Stimulated activated CD4-positive, alpha-beta T cell treated with anti-CD3 and anti-CD28 coated beads, TNF-alpha, amount 100 ng/mL, for 1 hour (primary cell): Measurements from ENCODE around the gene DCTN3.
"Not testable (repeated sequence)": the region's sequence is repeated elsewhere in the genome, so short reads cannot be mapped to it uniquely, and the experiment has no call there.

Experiments used
- DNase-seq, 3 donors: peaks; one replicate each; pipeline ENCODE4 v3.0.0-alpha.2; 2020; ENCODE audit warnings: low read depth in 3 of 3, low spot score in 1 of 3

Gene DCTN3

DNA sequence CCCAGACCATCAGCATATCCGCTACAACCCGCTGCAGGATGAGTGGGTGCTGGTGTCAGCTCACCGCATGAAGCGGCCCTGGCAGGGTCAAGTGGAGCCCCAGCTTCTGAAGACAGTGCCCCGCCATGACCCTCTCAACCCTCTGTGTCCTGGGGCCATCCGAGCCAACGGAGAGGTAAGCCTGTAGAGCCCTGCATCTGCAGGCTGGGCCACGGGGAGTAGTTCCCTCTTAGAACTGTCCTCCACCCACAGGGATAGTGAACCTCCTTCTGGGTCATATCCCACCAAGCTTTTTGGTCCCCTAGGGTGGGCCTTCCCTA is 26.7 kb upstream of the DCTN3 start:
- DNase-seq: no peak

DNA sequence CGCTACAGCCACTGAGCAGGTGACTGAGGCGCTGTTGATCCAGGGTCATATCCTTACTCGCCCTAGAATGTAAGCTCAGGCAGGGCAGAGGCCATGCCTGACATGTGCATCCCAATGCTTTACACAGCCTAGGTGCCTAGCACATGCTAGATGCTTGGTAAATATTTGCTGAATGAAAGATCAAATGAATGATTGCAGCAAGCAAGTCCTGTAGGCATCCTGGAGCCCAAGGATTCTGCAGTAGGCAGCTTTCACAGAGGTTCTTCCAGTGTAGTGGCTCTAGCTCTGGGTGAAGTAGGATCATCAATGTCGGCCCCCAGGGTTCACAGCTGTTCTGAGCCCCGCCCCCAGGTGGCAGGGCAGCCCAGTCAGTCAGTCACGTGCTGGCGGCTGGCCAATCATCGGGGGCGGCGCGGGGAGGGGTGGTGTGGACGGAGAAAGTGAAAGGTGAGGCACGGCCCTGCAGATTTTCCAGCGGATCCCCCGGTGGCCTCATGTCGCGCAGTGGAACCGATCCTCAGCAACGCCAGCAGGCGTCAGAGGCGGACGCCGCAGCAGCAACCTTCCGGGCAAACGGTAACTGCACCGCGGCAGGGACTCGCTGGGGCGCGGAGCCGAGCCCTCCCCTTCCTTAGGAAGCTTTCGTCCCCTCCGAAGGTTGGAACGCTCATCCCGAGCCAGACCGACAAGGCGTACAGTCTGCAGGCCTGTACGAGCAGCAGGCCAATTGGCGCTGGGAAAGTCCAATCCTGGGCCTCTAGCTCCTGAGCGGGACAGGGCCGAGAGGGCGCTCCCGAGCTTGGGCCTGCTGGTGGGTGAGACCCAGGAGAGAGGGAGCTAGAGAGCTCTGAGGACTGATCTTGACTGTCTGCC is 26.2 kb upstream of the DCTN3 start, which contains the start of gene GALT:
Gene GALT (plus strand): TSS at position 465 of the 873 bp plus-strand sequence. CDS start 30 bp downstream, at position 495.
- DNase-seq: peak; percentile 92 to 98 (median 94)

- DNase-seq: no peak
Measured at GRCh38 chr9:34644766-34645314, 24.5 kb upstream of the DCTN3 start.

DNA sequence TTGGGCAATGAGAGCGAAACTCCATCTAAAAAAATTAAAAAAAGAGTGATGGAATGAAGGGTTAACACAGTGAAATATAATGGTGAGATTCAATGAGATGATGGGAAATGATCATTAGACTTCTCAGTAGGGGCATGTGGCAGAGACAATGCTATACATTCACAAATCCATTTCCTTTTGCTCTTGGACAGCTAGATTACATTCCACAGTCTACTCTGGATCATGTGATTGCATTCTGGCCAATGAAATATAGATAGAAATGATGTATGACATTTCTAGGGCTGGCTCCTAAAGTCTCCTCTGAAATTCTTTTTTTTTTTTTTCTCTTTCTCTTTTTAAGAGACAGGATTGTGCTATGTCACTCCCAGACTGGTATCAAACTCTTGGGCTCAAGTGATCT is 22.4 kb upstream of the DCTN3 start:
- no peak for DNase-seq

DNA sequence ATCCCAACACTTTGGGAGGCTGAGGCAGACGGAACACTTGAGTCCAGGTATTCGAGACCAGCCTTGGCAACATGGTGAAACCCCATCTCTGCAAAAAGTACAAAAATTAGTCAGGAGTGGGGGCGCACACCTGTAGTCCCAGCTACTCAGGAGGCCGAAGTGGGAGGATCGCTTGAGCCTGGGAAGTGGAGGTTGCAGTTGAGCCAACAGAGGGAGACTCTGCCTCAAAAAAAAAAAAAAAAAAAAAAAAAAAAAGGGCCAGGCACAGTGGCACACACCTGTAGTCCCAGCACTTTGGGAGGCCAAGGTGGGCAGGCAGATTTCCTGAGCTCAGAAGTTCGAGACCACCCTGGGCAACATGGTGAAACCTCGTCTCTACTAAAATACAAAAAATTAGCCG is 19.0 kb upstream of the DCTN3 start:
- not testable (repeated sequence) for DNase-seq

GRCh38 chr9:34638138-34638445 is 17.8 kb upstream of the DCTN3 start:
- no peak for DNase-seq

GRCh38 chr9:34637356-34638137 is 17.3 kb upstream of the DCTN3 start, which contains the start of gene SIGMAR1:
SIGMAR1 (minus strand) TSS chr9:34637787; CDS start chr9:34637697, 90 bp downstream.
- peak; percentile 80 to 92 (median 86) for DNase-seq

- DNase-seq: no peak
Measured at GRCh38 chr9:34636791-34637355, 16.6 kb upstream of the DCTN3 start.

- DNase-seq: no peak
Measured at GRCh38 chr9:34635556-34635955, 15.3 kb upstream of the DCTN3 start.

- DNase-seq: no peak
Measured at GRCh38 chr9:34634551-34635248, 14.4 kb upstream of the DCTN3 start.

DNA sequence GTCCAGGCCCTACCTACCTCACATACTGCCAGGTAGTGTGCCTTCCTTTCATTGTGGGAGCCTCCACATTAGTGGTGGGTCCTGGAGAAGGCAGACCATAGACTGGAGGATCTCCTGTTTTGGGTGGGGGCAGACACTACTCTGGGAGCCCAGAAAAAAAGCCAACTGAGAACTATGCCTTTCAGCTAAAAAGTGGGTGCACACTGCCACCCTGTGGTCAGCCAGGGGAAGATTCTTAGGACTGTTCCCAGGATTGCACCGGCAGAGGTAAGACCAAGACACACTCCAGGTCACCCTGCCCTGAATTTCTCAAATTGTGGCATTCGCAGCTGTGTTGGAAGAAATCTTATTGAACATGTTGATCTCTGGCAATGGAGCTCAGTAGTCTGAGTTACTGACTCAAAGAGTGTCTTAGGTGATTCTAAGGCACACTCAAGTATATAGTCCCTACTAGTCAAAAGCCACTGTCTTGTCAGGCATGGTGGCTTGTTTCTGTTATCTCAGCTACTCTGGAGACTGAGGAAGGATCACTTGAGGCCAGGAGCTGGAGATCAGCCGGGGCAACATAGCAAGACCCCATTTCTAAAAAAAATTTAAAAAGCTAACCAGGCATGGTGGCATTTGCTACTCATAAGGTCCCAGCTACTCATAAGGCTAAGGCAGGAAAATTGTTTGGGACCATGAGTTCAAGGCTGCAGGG is 13.7 kb upstream of the DCTN3 start:
- peak; percentile 43 to 62 (median 52) for DNase-seq

- no peak for DNase-seq
Measured at GRCh38 chr9:34633166-34633565, 12.9 kb upstream of the DCTN3 start.

DNA sequence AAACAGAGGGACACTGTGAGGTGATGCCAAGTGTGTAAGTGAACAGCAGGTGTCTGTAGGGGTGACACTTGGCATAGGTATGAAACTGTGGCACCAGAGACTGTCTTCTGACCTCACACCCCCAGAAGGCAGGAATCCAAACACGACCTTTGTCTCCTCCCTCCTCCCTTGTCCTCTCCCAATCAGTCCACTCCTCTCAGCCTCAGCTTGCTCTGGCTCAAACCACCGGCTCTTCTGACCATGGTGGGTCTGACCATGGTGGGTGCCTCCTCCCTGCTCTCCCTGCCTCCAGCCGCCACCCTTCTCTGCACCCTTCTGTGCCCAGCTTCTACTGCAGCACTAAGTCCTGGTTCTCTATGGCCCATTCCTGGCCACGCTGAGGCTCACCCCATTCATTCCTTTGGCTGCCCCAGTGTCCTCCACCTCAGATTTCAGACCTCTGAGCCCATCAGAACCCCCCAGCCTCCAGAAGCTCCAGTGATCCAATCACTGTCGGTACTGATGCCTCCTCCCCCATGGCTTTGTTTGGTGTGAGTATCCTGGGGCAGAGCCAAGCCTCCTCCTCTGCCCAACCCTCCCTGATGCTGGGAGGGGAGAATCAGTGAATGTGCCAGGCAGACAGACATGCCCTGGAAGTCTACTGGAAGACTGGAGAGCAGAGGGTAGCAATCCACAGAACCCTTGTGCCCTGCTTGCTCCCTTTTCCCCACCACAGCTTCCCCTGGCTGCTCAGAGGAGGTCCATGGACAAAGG is 10.3 kb upstream of the DCTN3 start:
- no peak for DNase-seq

DNA sequence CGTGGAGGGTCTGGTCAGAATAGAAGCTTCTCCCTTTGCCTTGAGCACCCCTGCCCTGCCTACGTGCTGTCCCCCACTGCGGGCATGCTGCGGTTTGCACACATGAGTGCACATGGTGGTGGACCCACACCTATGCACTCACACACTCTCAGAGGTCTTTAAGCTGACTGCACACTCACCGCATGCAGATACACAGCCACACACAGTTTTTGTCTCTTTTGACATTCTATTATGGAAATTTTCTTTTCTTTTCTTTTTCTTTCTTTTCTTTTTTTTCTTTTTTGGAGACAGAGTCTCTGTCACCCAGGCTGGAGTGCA is 9.2 kb upstream of the DCTN3 start:
- DNase-seq: no peak

DNA sequence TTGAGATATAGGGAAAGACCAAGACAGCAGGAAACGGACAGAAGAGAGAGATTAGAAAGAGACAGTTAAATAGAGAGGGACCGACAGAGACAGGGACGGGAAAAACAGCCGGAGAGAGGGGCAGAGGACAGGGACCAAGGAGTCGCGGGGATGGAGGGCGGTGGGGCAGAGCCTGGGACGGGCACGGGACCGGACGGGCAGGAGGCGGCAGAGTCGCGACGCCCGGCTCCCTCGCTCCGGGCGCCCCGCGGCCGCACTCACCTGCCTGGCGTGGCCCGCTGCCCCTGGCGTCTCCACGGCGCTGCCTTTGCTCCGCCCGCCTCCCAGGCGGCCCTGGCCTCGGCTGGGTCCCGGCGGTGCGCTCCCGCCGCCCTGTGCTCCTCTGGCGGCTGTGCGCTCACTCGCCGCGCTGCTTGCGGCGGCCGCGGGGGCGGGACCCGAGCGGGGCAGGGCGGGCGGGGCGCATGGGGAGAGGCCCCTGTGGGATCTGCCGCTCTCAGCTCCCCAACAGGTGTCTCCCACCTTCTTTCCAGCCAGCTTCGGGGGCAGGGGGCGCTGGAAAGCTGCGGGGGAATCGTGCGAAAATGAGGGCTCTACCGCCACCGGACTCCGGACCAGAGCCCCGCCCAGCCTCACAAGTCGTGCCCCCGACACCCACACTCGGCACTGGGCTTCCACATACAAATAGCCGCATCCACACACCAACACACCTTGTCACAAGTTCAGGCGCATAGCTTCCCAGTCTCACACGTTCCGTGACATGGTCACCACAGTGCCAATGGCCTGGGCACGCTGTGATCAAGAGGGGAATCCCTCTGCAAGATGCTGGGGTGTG is 8.6 kb upstream of the DCTN3 start, which contains the start of gene ARID3C:
Gene ARID3C (minus strand): TSS at position 411 of the 835 bp plus-strand sequence. CDS start 1,052 bp downstream, outside the sequence.
- peak in 1 of 3 donors; percentile 41 for DNase-seq

DNA sequence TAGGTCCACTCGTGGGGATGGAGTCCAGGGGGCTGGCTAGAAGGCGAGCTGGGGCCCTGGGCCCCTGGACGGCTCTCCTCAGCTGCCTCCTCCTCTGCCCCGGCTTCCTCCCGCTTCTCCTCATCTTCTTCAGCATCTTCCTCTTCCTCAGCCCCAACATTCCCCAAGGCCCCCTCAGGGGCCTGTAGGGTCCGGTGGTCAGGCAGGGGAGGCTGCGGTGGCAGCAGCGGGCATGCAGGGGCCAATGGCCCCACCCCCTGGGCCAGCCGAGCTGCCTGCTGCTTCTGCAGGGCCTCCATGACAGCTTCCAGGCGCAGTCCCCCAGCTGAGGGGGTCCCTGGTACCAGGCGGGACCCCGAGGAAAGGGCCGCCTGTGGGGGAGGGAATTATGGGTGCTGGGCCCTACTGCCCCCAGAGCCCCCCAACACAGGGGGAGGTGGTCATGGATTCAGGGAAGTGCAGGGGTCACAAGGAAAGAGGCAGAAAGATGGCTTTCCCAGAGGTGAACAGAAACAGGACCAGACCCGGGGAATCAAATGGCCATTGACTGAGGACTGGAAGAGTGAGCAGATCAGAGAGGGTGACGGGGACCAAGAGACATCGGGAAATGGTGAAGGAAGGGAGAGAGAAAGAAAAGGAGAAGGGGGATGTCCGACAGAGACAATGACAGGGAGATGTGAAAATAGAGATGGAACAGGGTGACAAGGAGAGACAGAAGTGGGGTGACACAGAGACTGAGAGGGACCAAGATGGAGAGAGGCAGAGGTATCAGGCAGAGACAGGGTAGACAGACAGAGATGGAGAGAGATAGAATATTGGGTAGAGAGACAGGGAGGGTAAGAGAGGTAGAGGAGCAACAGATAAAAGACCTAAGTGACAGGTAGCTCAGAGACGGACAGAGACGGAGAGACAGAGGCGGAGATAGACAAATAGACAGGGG is 7.7 kb upstream of the DCTN3 start:
- DNase-seq: no peak

DNA sequence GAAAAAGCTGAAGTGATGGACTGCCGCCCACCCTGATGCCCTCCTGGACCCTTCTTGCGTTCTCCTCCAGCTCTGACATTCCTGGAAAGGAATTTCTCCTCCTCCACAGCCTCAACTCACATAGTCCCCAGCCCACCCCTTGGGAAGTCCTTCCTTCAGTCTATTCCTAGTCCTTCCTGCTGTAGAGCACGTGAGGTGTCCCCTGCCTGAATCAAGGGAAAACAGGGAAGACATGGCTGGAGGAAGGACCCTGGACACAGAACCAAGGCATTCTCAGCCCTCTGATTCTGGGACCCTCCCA is 4.8 kb upstream of the DCTN3 start:
- DNase-seq: no peak
